ENCODE results near the gene HIPK3. TPM values are rescaled to one million over a fixed set of nuclear protein-coding genes. Genes with fewer than 3 reads are reported as not detected.
A peak's percentile ranks its signal among the peaks of the same experiment; 100 is the strongest.

The HIPK3 gene
- total and polyA plus RNA-seq, 11 donors = 26.3 to 298 (median 250) TPM

- Histone ChIP-seq H3K27ac (peak overlapping the region; percentile 6 to 67 (median 54)), H3K27me3 (no peaks in the 10 kb centered on the region), H3K36me3 (no peaks in the 10 kb centered on the region), H3K4me3 (peak overlapping the region in 1 of 12 donors; percentile 10), H3K9me3 (peaks cover 0 to 5% (median 0%) of the 10 kb centered on the region in 12 donors), H3K4me1 (peaks cover 24 to 78% (median 66%) of the 10 kb centered on the region in 12 donors)
- intact Hi-C loops (cut with DNase I) = no loop called here
- DNase-seq (no peak), ATAC-seq (no peak)
- TF ChIP-seq POLR2A (IDR thresholded peaks at IDR 0.05) (no peak), CTCF (IDR thresholded peaks at IDR 0.05) (no peak)
These were observed 4.9 kb downstream of the HIPK3 start for GRCh38 chr11:33262011-33262645.

GRCh38 chr11:33263549-33263948, 6.4 kb downstream of the HIPK3 start:
- 46 to 50% (median 48%) methylated on average over 2 of the region's 2 CpGs for WGBS, 4 donors
- ATAC-seq = no peak
- intact Hi-C loops (cut with DNase I) = no loop called here
- H3K27ac ChIP-seq = peak overlapping the region in 11 of 12 donors; percentile 9 to 67 (median 55)
- H3K36me3 ChIP-seq = no peaks in the 10 kb centered on the region
- no peak for DNase-seq
- peaks cover 0 to 5% (median 0%) of the 10 kb centered on the region in 12 donors for H3K9me3 ChIP-seq
- no peaks in the 10 kb centered on the region for H3K27me3 ChIP-seq
- TF ChIP-seq POLR2A (IDR thresholded peaks at IDR 0.05) (no peak), CTCF (IDR thresholded peaks at IDR 0.05) (no peak)
- peak overlapping the region in 3 of 12 donors; percentile 4 to 22 (median 6) for H3K4me3 ChIP-seq
- H3K4me1 ChIP-seq = peaks cover 24 to 93% (median 75%) of the 10 kb centered on the region in 12 donors

- TF ChIP-seq CTCF (IDR thresholded peaks at IDR 0.05) = no peak
- TF ChIP-seq POLR2A (IDR thresholded peaks at IDR 0.05) = no peak
- Histone ChIP-seq H3K9me3 (peaks cover 0 to 5% (median 0%) of the 10 kb centered on the region in 12 donors), H3K27ac (peak overlapping the region in 4 of 12 donors; percentile 2 to 56 (median 16)), H3K4me3 (no peak overlapping the region), H3K4me1 (peaks cover 24 to 99% (median 85%) of the 10 kb centered on the region in 12 donors), H3K27me3 (no peaks in the 10 kb centered on the region), H3K36me3 (no peaks in the 10 kb centered on the region)
- ATAC-seq (no peak), DNase-seq (no peak)
- intact Hi-C loops (cut with DNase I) = no loop called here
These were observed 7.7 kb downstream of the HIPK3 start for GRCh38 chr11:33264926-33265325.

- intact Hi-C loops (cut with DNase I) = no loop called here
- H3K36me3 ChIP-seq = no peaks in the 10 kb centered on the region
These were observed 9.4 kb downstream of the HIPK3 start for GRCh38 chr11:33266393-33267215.

More at GRCh38 chr11:33266393-33267215, 9.4 kb downstream of the HIPK3 start:
- peaks cover 0 to under 1% (median 0%) of the 10 kb centered on the region in 12 donors for H3K9me3 ChIP-seq
- peak overlapping the region in 1 of 12 donors; percentile 17 for H3K4me3 ChIP-seq
- peaks cover 23 to 97% (median 84%) of the 10 kb centered on the region in 12 donors for H3K4me1 ChIP-seq
- TF ChIP-seq CTCF (IDR thresholded peaks at IDR 0.05) (no peak), POLR2A (IDR thresholded peaks at IDR 0.05) (no peak)
- H3K27ac ChIP-seq = peak overlapping the region in 11 of 12 donors; percentile 1 to 60 (median 50)
- no peaks in the 10 kb centered on the region for H3K27me3 ChIP-seq
- ATAC-seq = peak; percentile 16 to 75 (median 62)
- WGBS, 4 donors = 41 to 52% (median 49%) methylated on average over 8 of the region's 8 CpGs
- peak in 2 of 5 donors; percentile 66 to 67 for DNase-seq

All from heart left ventricle (tissue), 16 donors.